GM18511 (cell line): ENCODE measurements around the gene OOEP.
A peak's percentile ranks its signal among the peaks of the same experiment; 100 is the strongest.
"Not testable (repeated sequence)": the region's sequence is repeated elsewhere in the genome, so short reads cannot be mapped to it uniquely, and the experiment has no call there.

Experiments
- ATAC-seq: cut with Tn5 transposase; IDR thresholded peaks from one replicate; pipeline ENCODE4 v1.9.1; 2021; ENCODE audit warnings: mild to moderate bottlenecking, moderate library complexity; ENCODE audit not compliant: unreplicated experiment

OOEP gene

DNA sequence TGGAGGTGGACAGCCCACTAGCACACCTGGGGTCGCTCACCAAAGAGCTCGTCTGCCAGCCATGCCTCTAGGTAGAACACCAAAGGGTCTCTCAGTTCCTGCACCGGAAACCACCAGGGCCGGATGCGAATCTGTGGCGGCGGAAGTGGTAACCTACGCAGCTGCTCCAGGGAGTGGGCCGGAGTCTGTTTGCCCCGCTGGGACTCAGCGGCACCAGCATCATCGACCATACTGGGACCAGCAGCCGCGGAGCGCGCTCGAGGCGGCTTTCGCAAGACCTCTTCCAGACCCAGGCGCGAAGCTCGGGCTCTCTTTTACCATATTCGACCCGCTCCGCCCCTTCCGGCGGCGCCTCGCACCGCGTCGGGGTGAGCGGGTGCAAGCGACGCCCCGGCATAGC is at the start of gene OOEP:
Gene OOEP, minus strand, starts transcription at position 335 of the 400 bp plus-strand sequence. Its CDS starts 105 bp downstream, at position 230.
- no peak for ATAC-seq

DNA sequence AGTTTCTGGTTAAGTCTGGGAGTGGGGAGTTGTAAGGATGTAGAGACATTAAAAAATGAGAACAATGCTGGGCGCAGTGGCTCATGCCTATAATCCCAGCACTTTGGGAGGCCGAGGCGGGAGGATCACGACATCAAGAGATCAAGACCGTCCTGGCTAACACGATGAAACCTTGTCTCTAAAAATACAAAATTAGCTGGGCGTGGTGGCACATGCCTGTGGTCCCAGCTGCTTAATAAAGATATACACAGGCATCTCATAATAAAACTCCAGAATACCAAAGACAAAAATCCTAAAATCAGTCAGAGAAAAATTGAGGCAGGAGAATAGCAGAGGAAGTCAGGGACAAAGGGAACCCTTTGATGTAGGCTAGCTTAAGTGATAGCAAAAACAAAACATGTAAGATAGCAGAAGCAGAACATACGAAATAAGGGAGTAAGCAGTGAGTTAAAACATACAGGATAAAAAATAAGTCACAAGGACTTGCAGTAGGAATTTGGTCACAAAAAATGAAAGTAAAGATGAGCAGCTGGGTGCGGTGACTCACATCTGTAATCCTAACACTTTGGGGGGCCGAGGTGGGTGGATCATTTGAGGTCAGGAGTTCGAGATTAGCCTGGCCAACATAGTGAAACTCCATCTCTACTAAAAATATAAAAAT is 48.5 kb upstream of the OOEP start:
- no peak for ATAC-seq

DNA sequence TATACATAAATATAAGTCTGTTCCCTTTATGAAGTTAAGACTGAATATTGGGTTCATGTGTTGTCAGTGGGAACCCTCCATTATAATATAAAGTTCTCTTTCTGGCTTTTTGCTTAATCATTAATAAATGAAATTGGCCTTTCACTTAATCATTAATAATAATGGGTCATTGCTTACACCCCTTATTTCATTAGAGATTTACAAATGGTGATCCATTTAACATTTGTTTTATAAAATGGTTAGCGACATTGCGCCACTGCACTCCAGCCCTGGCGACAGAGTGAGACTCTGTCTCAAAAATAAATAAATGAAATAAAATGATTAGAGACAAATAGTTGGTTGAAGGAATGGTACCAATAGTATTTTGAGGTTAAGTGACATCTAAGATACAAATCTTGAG is 43.4 kb upstream of the OOEP start:
- no peak for ATAC-seq

DNA sequence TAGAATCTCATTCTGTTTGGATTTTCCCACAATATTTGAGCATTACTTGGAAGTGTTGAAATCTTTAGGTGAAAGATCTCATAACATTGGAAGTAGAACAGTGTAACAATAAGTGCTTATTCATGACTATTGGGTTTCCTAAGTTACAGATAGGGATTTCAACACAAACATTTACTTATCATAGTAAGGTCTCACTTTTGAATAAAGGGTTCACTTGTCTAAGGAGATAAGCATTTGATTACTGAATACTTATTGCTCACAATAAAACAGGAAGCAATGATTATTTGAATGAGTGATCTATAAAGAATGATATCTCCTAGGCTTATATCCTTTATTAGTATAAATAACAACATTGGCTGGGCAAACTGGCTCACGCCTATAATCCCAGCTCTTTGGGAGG is 39.7 kb upstream of the OOEP start:
- ATAC-seq, result no peak

DNA sequence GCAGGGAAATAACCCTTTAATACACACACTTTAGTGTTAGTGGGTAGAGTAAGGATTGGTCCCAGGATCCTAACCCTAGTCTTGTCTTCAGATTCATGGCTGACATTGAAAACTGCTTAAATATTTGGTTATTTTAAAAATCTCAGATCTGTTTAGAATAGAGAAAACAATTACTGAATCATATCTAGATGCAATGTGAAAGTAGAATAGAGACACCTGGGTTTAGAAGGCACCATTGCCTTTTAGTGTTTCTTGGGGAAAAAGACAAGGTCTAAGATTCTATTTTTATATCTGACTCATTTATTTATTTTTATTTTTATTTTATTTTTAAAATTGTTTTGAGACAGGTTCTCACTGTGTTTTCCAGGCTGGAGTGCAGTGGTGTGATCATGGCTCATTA is 31.0 kb upstream of the OOEP start:
- no peak for ATAC-seq

GRCh38 chr6:73395875-73396274 is 26.2 kb upstream of the OOEP start:
- no peak for ATAC-seq

DNA sequence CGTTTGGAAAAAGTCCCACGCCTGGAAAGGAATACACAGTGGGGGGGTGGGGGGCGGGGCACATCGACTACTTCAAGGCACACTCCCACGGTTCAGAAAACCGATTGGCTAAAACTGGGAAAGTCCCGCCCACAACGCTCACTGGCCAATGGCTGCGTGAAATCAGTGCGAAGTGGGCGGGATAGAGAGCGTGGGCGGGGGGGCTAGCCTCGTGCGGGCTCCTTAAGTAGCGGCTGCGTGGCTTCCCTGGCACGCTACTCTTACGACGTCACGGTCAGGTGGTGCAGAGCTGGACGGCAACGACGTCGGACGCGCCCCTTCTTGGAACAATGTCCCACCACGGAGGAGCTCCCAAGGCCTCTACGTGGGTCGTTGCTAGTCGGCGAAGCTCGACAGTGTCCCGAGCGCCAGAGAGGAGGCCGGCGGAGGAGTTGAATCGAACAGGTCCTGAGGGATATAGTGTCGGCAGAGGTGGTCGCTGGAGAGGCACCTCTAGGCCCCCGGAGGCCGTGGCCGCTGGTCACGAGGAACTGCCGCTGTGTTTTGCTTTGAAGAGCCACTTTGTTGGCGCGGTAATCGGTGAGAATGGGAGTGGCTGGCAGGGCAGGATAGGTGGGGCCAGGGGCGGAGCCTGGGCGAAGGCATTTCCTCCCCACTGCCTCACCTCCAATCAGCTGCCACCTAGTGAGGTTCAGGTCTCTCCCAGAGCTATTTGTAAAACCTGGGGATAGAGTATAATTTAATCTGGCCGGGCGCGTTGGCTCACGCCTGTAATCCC is 25.1 kb upstream of the OOEP start, which contains the start of gene DDX43:
Gene DDX43, plus strand, starts transcription at position 252 of the 778 bp plus-strand sequence. Its CDS starts 78 bp downstream, at position 330.
- ATAC-seq, result peak; percentile 84

DNA sequence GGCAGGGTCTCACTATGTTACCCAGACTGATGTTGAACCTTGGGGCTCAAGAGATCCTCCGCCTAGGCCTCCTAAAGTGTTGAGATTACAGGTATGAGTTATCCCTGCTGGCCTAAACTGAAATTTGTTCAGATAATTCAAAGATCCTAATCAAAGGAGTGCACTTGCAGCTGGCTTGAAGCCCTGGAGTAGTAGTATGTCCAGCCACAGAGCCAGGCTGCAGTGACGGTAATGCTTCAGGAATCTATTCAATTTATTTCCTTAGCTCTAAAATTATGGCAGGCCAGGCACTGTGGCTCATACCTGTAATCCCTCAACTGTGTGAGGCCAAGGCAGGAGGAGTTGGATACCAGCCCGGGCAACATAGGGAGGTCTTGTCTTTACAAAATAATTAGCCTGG is 23.6 kb upstream of the OOEP start:
- no peak for ATAC-seq

GRCh38 chr6:73392188-73392587 is 22.5 kb upstream of the OOEP start:
- not testable (repeated sequence) for ATAC-seq

GRCh38 chr6:73391675-73392074 is 22.0 kb upstream of the OOEP start:
- ATAC-seq, result no peak

GRCh38 chr6:73389854-73390253 is 20.2 kb upstream of the OOEP start:
- no peak for ATAC-seq

DNA sequence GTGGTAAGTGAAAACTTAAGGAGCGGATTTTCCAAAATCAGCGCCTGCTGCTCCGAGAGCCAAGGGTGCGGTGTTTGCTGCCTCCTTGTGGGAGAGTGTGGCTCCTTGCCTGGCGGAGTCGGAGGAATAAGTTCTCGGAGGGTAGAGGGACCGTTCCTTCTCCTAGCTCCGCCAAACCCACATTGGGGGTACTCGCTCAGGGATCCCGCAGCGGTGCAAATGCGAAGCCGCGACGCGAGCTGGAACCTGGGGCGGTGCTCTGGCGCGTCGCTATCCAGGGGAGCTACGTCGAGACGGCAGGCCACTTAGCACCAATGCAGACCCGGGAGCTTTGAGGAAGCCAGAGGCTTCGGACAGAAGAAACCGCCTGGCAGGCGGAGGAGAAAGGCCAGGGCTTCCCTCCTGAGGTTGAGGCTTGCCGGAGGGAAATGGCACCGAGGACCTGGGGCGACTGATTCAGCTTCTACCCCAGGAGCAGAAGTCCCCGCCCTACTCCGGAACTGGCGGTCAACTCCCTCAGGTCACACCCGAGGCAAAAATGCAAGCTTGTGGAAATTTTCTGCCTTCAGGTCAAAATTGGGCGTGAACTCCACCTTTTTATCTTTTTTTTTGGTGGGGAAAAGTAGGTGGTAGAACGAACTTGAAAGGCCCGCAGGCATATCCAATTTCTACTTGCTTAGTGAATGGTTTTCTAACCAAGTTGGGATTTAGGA is 19.3 kb upstream of the OOEP start:
- ATAC-seq, result peak; percentile 84

DNA sequence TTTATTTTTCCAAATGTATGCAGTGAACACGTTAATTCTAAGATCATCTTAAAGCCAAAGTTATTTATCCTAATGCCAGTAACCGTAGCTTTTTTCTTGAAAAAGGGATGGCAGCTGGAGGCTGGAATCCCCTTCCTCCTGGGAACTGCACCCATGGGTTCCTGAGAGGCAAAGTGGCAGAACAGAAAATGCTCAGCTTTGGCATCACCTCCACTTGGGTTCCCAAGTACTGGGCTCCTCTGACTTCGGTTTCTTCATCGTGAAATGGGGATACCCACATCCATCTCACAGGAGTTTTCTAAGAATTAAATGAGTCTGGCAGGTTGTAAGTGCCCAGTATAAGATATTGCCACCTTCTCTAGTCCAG is 18.7 kb upstream of the OOEP start:
- peak; percentile 31 for ATAC-seq

GRCh38 chr6:73382462-73383113 is 12.9 kb upstream of the OOEP start:
- no peak for ATAC-seq

DNA sequence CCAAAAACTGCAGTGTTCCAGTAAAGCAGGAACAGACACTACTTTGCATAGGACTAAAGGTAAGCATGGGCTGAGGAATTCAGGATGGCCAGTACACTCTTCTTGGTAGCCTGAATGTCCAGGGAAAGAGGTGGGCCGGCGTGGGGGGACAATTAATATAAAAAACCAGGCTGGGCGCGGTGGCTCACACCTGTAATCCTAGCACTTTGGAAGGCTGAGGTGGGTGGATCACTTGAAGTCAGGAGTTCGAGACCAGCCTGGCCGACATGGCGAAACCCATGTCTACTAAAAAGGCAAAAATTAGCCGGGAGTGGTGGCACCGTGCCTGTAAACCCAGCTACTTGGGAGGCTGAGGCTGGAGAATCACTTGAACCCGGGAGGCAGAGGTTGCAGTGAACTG is 11.8 kb upstream of the OOEP start:
- ATAC-seq, result not testable (repeated sequence)

- no peak for ATAC-seq
Measured at GRCh38 chr6:73377225-73377624, 7.5 kb upstream of the OOEP start.

DNA sequence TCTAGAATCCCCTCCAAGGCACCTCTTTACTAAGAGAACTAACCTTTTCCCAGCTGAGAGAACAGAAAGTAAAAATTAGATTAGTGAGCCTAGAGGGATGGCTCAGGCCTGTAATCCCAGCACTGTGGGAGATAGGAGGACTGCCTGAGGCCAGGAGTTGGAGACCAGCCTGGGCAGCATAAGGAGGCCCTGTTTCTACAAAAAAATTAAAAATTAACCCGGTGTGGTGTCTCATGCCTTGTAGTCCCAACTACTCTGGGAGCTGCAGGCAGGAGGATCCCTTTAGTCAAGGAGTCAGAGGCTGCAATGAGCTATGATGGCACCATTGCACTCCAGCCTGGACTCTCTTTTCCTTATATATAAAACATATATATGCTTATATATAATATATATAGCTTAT is 5.5 kb upstream of the OOEP start:
- ATAC-seq, result no peak

- ATAC-seq, result no peak
Measured at GRCh38 chr6:73372516-73372915, 2.8 kb upstream of the OOEP start.

DNA sequence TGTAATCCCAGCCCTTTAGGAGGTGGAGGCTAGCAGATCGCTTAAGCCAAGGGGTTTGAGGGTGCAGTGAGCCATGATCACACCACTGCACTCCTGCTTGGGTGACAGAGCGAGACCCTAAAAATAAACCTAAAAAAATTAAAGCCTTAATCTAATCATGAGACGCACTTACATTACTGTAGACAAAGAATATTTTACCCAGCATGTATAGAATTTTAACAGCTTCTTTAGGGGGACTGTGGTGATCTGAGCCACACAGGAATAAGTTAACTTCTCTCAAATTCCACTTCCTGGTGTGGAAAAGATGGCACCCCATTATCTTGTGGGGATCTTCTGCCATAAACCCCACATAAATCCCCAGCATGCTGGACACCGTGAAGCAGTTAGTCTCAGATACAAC is 2.3 kb upstream of the OOEP start:
- no peak for ATAC-seq

- ATAC-seq, result no peak
Measured at GRCh38 chr6:73369157-73369556, 540 bp downstream of the OOEP start.

- ATAC-seq, result no peak
Measured at GRCh38 chr6:73368675-73369074, 1.0 kb downstream of the OOEP start.
